OCI-LY3 (cell line): ENCODE measurements around the gene ST6GALNAC5.
"Not testable (repeated sequence)": the region's sequence is repeated elsewhere in the genome, so short reads cannot be mapped to it uniquely, and the experiment has no call there.

Experiments used
- H2AFZ ChIP-seq: fragments of 200-600, 300-600 bp; shearing (Covaris generic); 2 replicates; pipeline ENCODE4 v1.6.0; 2014; ENCODE audit warnings: antibody characterized with exemption, low read depth, low read length
- H3K27ac ChIP-seq: fragments of 200-600, 300-600 bp; sonication (generic); 2 replicates; pipeline ENCODE4 v1.5.1; 2014; ENCODE audit warnings: mild to moderate bottlenecking, low read length, moderate library complexity, mixed read lengths
- H3K27me3 ChIP-seq: fragments of 200-600, 300-600 bp; sonication (generic); 2 replicates; pipeline ENCODE4 v1.6.1; 2014; ENCODE audit warnings: low read depth, low read length, mixed read lengths
- H3K36me3 ChIP-seq: fragments of 200-600, 300-600 bp; sonication (generic); replicated peaks from 2 replicates; pipeline ENCODE3; 2014; ENCODE audit warnings: low read depth, low read length, mixed read lengths
- H3K4me1 ChIP-seq: fragments of 300-600, 200-600 bp; sonication (generic); 2 replicates; pipeline ENCODE4 v1.6.1; 2014; ENCODE audit warnings: low read length, mixed read lengths
- H3K4me2 ChIP-seq: fragments of 200-600, 300-600 bp; sonication (generic); 2 replicates; pipeline ENCODE4 v1.6.1; 2014; ENCODE audit warnings: low read length, mixed read lengths
- H3K4me3 ChIP-seq: fragments of 300-600, 200-600 bp; sonication (generic); 2 replicates; pipeline ENCODE4 v1.5.1; 2014; ENCODE audit warnings: antibody characterized with exemption, mild to moderate bottlenecking, low read length, moderate library complexity
- H3K79me2 ChIP-seq: fragments of 300-600, 200-600 bp; shearing (Covaris generic); 2 replicates; pipeline ENCODE4 v1.6.1; 2014; ENCODE audit warnings: mild to moderate bottlenecking, low read length, mixed read lengths
- H3K9ac ChIP-seq: fragments of 300-600, 200-600 bp; shearing (Covaris generic); 2 replicates; pipeline ENCODE4 v1.6.0; 2014; ENCODE audit warnings: mild to moderate bottlenecking, low read length, moderate library complexity
- H3K9me3 ChIP-seq: fragments of 200-600, 300-600 bp; shearing (Covaris generic); 2 replicates; pipeline ENCODE4 v1.6.1; 2014; ENCODE audit warnings: low read length, mixed read lengths; ENCODE audit not compliant: insufficient read depth
- H4K20me1 ChIP-seq: fragments of 200-600, 300-600 bp; sonication (generic); 2 replicates; pipeline ENCODE4 v1.6.1; 2016; ENCODE audit warnings: low read length, mixed read lengths; ENCODE audit not compliant: insufficient read depth
- EZH2phosphoT487 ChIP-seq: fragments of 200-600 bp; shearing (Covaris generic); IDR thresholded peaks from 2 replicates; pipeline ENCODE4 v1.6.1; 2018; ENCODE audit warnings: antibody characterized with exemption, mixed run types, low read depth
- TF ChIP-seq, protein P1 (sequence below): fragments of 200-600, 300-600 bp; sonication (generic); IDR thresholded peaks from 2 replicates; pipeline ENCODE4 v1.5.1; 2014; ENCODE audit warnings: antibody characterized with exemption, low read length, low read depth

Gene ST6GALNAC5

DNA sequence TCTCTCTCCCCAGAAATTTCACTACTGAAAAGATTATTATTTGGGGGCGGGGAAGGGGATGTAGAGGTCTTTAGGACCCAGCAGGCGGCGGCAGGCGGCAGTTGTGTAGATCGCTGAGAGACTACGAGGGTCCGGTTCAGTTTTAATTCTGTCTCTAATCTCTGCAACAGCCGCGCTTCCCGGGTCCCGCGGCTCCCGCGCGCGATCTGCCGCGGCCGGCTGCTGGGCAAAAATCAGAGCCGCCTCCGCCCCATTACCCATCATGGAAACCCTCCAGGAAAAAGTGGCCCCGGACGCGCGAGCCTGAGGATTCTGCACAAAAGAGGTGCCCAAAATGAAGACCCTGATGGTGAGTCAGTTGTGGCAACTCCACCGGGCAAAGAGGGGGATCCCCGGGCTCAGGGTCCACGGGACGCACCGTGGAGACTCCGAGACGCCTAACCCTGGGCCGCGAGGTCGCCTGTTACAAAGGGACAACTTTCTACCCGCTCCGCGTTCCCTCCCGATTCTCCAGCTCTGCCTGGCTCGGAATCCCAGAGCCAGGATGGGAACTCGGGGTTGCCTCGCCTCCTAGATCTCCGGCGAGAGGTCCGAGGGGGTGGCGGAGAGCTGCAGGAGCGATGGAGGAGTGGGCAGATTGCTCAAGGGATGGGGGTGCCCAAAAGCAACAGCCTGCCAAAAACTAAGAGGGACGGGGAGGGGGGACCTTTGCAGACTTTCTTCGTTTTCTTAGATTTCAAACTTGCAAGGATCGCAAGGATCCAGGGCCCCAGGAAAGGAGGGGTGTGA is at the start of gene ST6GALNAC5:
Gene ST6GALNAC5, plus strand, starts transcription at position 139 of the 789 bp plus-strand sequence.
- Histone ChIP-seq H3K4me3 (no peak within 1 kb of the TSS), H2AFZ (no peak within 1 kb of the TSS), H3K4me2 (no peak within 1 kb of the TSS), H3K36me3 (no peaks in the 10 kb centered on the region), H3K9ac (no peak within 1 kb of the TSS), H3K27ac (no peak within 1 kb of the TSS), H3K9me3 (no peaks in the 10 kb centered on the region), H3K27me3 (no peaks in the 10 kb centered on the region), H4K20me1 (no peaks in the 10 kb centered on the region), H3K79me2 (no peaks in the 10 kb centered on the region), H3K4me1 (peaks cover 17% of the 10 kb centered on the region)
- no peak for TF ChIP-seq EZH2phosphoT487
- TF ChIP-seq, protein P1, sequence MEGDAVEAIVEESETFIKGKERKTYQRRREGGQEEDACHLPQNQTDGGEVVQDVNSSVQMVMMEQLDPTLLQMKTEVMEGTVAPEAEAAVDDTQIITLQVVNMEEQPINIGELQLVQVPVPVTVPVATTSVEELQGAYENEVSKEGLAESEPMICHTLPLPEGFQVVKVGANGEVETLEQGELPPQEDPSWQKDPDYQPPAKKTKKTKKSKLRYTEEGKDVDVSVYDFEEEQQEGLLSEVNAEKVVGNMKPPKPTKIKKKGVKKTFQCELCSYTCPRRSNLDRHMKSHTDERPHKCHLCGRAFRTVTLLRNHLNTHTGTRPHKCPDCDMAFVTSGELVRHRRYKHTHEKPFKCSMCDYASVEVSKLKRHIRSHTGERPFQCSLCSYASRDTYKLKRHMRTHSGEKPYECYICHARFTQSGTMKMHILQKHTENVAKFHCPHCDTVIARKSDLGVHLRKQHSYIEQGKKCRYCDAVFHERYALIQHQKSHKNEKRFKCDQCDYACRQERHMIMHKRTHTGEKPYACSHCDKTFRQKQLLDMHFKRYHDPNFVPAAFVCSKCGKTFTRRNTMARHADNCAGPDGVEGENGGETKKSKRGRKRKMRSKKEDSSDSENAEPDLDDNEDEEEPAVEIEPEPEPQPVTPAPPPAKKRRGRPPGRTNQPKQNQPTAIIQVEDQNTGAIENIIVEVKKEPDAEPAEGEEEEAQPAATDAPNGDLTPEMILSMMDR = no peak

DNA sequence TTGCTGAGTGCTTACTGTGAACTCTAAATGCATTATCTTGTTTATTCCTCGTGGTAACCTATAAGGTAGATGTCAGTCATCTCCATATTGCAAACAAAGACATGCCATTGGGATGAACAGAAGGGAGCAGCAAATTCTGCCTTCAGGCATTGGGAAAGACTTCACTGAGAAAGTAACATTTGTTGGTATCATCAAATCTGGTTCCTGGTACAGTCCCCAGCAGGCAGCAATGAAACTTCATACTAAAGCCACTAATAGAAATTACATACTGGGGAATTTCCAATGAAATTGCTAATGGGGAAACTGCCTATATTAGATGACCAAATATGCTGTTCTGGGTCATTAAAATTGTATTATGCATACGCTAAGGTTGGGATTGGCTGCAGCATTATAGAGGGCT is 47.3 kb upstream of the ST6GALNAC5 start:
- TF ChIP-seq EZH2phosphoT487 = no peak
- TF ChIP-seq, protein P1 = no peak
- Histone ChIP-seq H3K79me2 (no peaks in the 10 kb centered on the region), H3K4me3 (no peak overlapping the region), H3K27ac (no peak overlapping the region), H4K20me1 (no peaks in the 10 kb centered on the region), H3K9ac (no peak overlapping the region), H3K9me3 (no peaks in the 10 kb centered on the region), H3K36me3 (no peaks in the 10 kb centered on the region), H3K4me1 (peaks cover 7% of the 10 kb centered on the region), H3K27me3 (no peaks in the 10 kb centered on the region), H3K4me2 (0 out of 2 replicates have a peak overlapping the region, but pooled peaks have one; percentile 11), H2AFZ (no peak overlapping the region)

DNA sequence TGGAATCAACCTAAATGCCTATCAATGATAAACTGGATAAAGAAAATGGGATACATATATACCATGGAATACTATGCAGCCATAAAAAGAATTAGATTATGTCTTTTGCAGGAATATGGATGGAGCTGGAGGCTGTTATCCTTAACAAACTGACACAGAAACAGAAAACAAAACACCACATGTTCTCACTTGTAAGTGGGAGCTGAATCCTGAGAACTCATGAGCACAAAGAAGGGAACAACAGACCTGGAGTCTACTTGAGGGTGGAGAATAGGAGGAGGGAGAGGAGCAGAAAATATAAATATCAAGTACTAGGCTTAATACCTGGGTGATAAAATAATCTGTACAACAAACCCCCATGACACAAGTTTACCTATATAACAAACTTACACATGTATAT is 44.3 kb upstream of the ST6GALNAC5 start:
- H3K9ac ChIP-seq, H3K79me2 ChIP-seq, H3K4me2 ChIP-seq, H3K27me3 ChIP-seq, H3K4me1 ChIP-seq, H3K27ac ChIP-seq, H2AFZ ChIP-seq, H3K36me3 ChIP-seq, H3K4me3 ChIP-seq, H3K9me3 ChIP-seq, H4K20me1 ChIP-seq: not testable (repeated sequence)

DNA sequence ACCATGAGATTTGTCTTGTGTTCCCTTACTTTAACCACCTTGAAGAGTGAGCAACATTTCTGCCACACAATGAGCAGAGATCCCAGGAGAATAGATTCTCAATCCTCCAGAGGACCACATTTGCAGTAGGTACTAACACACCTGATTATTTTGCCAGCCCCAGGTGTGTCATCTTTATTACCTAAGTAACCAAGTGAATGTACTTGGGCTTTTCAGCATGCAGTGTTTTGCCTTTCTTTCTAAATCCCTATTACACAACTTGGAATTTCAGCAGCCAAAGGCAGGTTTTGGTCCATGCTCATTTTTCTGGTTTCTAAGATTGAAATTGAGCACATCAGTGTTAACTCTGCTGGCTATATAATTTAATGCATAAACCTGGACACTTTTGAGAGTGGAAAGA is 43.2 kb upstream of the ST6GALNAC5 start:
- Histone ChIP-seq H3K4me1 (peaks cover 7% of the 10 kb centered on the region), H4K20me1 (no peaks in the 10 kb centered on the region)
- TF ChIP-seq EZH2phosphoT487 = no peak
- TF ChIP-seq, protein P1 = no peak

More for the DNA sequence above, 43.2 kb upstream of the ST6GALNAC5 start:
- Histone ChIP-seq H3K4me2 (no peak overlapping the region), H3K4me3 (no peak overlapping the region), H3K27me3 (no peaks in the 10 kb centered on the region), H3K79me2 (no peaks in the 10 kb centered on the region), H3K9ac (no peak overlapping the region), H2AFZ (no peak overlapping the region), H3K36me3 (no peaks in the 10 kb centered on the region), H3K27ac (no peak overlapping the region), H3K9me3 (no peaks in the 10 kb centered on the region)
